K562 (cell line): Measurements from ENCODE around the gene ZNF584. TPM values are rescaled to one million over a fixed set of nuclear protein-coding genes. Genes with fewer than 3 reads are reported as not detected.

Experiments
- ARHGAP35 ChIP-seq: fragments of 450-650 bp; IDR thresholded peaks from 2 replicates; pipeline ENCODE4 v1.6.1; 2018; ENCODE audit not compliant: partially characterized antibody
- CBX8 ChIP-seq: fragments of 200-600 bp; sonication (generic); IDR thresholded peaks from 2 replicates; pipeline ENCODE4 v1.6.1; 2012; ENCODE audit warnings: borderline replicate concordance, mixed run types, low read depth, mild to moderate bottlenecking, moderate library complexity, mixed read lengths, low read length, control low read depth, inconsistent platforms; ENCODE audit not compliant: poor library complexity, severe bottlenecking; ENCODE audit errors: extremely low read depth
- CSDE1 ChIP-seq, 2 experiments: fragments of 450-650 bp; IDR thresholded peaks; 2 replicates each; pipeline ENCODE4 v1.6.1; 2016; ENCODE audit warnings: mild to moderate bottlenecking in 1 of 2
- EWSR1 ChIP-seq: fragments of 450-650 bp; IDR thresholded peaks from 2 replicates; pipeline ENCODE4 v1.6.1; 2018; ENCODE audit warnings: borderline replicate concordance, mild to moderate bottlenecking, low read depth, moderate library complexity; ENCODE audit not compliant: partially characterized antibody
- EZH2 ChIP-seq: IDR thresholded peaks from 2 replicates; pipeline ENCODE4 v1.6.1; 2012; ENCODE audit warnings: low read depth, mild to moderate bottlenecking, inconsistent platforms, low read length, borderline replicate concordance
- FOXK1 ChIP-seq: sonication (generic); formaldehyde crosslinking; IDR thresholded peaks from 2 replicates; pipeline ENCODE4 v1.8.0; 2022; ENCODE audit warnings: missing genetic modification reagents, mild to moderate bottlenecking, borderline replicate concordance
- HMGN3 ChIP-seq: IDR thresholded peaks from 2 replicates; pipeline ENCODE4 v1.6.1; 2011; ENCODE audit warnings: borderline replicate concordance, low read depth, mild to moderate bottlenecking, mixed read lengths, low read length; ENCODE audit not compliant: insufficient read length; ENCODE audit errors: extremely low read depth
- MLX ChIP-seq, 2 experiments: fragments of 450-650 bp in 1 of 2; sonication (generic) in 1 of 2; formaldehyde crosslinking; conservative IDR thresholded peaks; 2 replicates each; pipeline versions ENCODE4 v1.4.0 to v1.8.1; 2020 to 2022; ENCODE audit warnings: mild to moderate bottlenecking in 1 of 2, missing genetic modification reagents in 1 of 2
- MTA3 ChIP-seq: fragments of 450-650 bp; formaldehyde crosslinking; IDR thresholded peaks from 2 replicates; pipeline ENCODE4 v1.6.1; 2017; ENCODE audit warnings: mild to moderate bottlenecking, borderline replicate concordance
- NFIX ChIP-seq: fragments of 250-450 bp; sonication (Bioruptor Pico); IDR thresholded peaks from 2 replicates; pipeline ENCODE4 v1.4.0; 2020; ENCODE audit warnings: low read depth, mild to moderate bottlenecking, moderate library complexity
- NFXL1 ChIP-seq: fragments of 450-650 bp; formaldehyde crosslinking; IDR thresholded peaks from 2 replicates; pipeline ENCODE4 v1.4.0; 2021; ENCODE audit warnings: mild to moderate bottlenecking
- PHF21A ChIP-seq: fragments of 450-650 bp; IDR thresholded peaks from 2 replicates; pipeline ENCODE4 v1.6.1; 2017; ENCODE audit warnings: low read depth, borderline replicate concordance
- PHTF2 ChIP-seq: fragments of 250-450 bp; sonication (Bioruptor Pico); IDR thresholded peaks from 2 replicates; pipeline ENCODE4 v1.5.0; 2021; ENCODE audit warnings: mild to moderate bottlenecking
- POLR2G ChIP-seq: fragments of 200-400 bp; formaldehyde crosslinking; IDR thresholded peaks from 2 replicates; pipeline ENCODE4 v1.6.1; 2017; ENCODE audit warnings: low read depth, mild to moderate bottlenecking, antibody characterized with exemption, low read length, moderate library complexity
- PTRF ChIP-seq: fragments of 450-650 bp; IDR thresholded peaks from 2 replicates; pipeline ENCODE4 v1.6.1; 2016; ENCODE audit warnings: mild to moderate bottlenecking, missing genetic modification characterization, missing compliant biosample characterization
- RBM14 ChIP-seq: fragments of 200-400 bp; formaldehyde crosslinking; IDR thresholded peaks from 2 replicates; pipeline ENCODE4 v1.6.1; 2018; ENCODE audit warnings: low read depth, mild to moderate bottlenecking, low read length, moderate library complexity, borderline replicate concordance; ENCODE audit not compliant: insufficient read depth
- SAFB2 ChIP-seq: fragments of 200-400 bp; formaldehyde crosslinking; IDR thresholded peaks from 2 replicates; pipeline ENCODE4 v1.6.1; 2018; ENCODE audit warnings: borderline replicate concordance, low read length, low read depth, moderate library complexity; ENCODE audit not compliant: severe bottlenecking
- SMARCA5 ChIP-seq: fragments of 450-650 bp; IDR thresholded peaks from 2 replicates; pipeline ENCODE4 v1.6.1; 2016
- SRF ChIP-seq, 2 experiments: fragments of 250-450, 450-650 bp in 1 of 2; sonication (Bioruptor Pico) in 1 of 2; sonication (generic) in 1 of 2; formaldehyde crosslinking; IDR thresholded peaks; 2 replicates each; pipeline versions ENCODE4 v1.5.0 to v1.5.1; 2020 to 2022; ENCODE audit warnings: mild to moderate bottlenecking in 1 of 2, missing genetic modification reagents in 1 of 2
- YBX1 ChIP-seq: fragments of 450-650 bp; IDR thresholded peaks from 2 replicates; pipeline ENCODE4 v1.7.1; 2016; ENCODE audit warnings: mild to moderate bottlenecking
- YY1 ChIP-seq, 3 experiments: IDR thresholded peaks; 2 replicates each; pipeline ENCODE4 v1.6.1; 2011; ENCODE audit warnings: low read length in 2 of 3, mild to moderate bottlenecking in 2 of 3, moderate library complexity in 2 of 3, borderline replicate concordance in 1 of 3, control low read depth in 1 of 3, low read depth in 1 of 3; ENCODE audit not compliant: insufficient read depth in 3 of 3, insufficient replicate concordance in 2 of 3, control insufficient read depth in 1 of 3, insufficient read length in 1 of 3; ENCODE audit errors: extremely low read depth in 1 of 3
- ZNF449 ChIP-seq: fragments of 250-450 bp; sonication (Bioruptor Pico); IDR thresholded peaks from 2 replicates; pipeline ENCODE4 v1.8.0; 2022; ENCODE audit warnings: moderate library complexity, mild to moderate bottlenecking, inconsistent platforms
- ZNF586 ChIP-seq: fragments of 450-650 bp; formaldehyde crosslinking; conservative IDR thresholded peaks from 2 replicates; pipeline ENCODE4 v1.4.0; 2020; ENCODE audit warnings: mild to moderate bottlenecking, moderate library complexity
- polyA plus RNA-seq, 8 experiments: library from polyadenylated mRNA; depleted of rRNA in 4 of 8; stranded (reverse) in 5 of 8; unstranded in 3 of 8; fragments of >200 nt; fragmentation: Nextera tagmentation in 2 of 8; fragmentation: Illumina TruSeq in 1 of 8; extraction: Ambion mirVana in 2 of 8; extraction: Trizol in 1 of 8; gene quantifications; 2 replicates each; pipeline versions ENCODE4 v1.2.1 to v1.2.3, GENCODE V29; 2011 to 2014; ENCODE audit warnings: inconsistent platforms in 1 of 8, missing spikeins in 1 of 8
- total RNA-seq, 7 experiments: library from RNA; depleted of rRNA in 6 of 7; stranded (reverse); fragments of >200 nt in 6 of 7; fragmentation: Illumina TruSeq in 2 of 7; extraction: Trizol in 2 of 7; gene quantifications; 2 replicates each; pipeline versions ENCODE4 v1.2.1 to v1.2.3, GENCODE V29; 2011 to 2021; ENCODE audit warnings: low replicate concordance in 1 of 7

The ZNF584 gene
- total and polyA plus RNA-seq, 9 of the 15 experiments (the other 6 are each of a cell fraction or from before 2014, with no cell fraction given) = 5.8 to 43.4 (median 24.6) TPM

GRCh38 chr19:58385891-58386575 is 22.4 kb upstream of the ZNF584 start (continued):
- TF ChIP-seq ZNF449 (CRISPR knock-in tag) (no peak), NFXL1 (no peak), CSDE1 (IDR thresholded peaks at IDR 0.05) (no peak), NFIX (no peak), POLR2G (no peak), EWSR1 (no peak), YBX1 (no peak), SRF (CRISPR knock-in tag; IDR thresholded peaks at IDR 0.05) (no peak), HMGN3 (no peak), SAFB2 (no peak), MLX (CRISPR knock-in tag; conservative IDR thresholded peaks at IDR 0.05) (0 out of 4 replicates have a peak, but pooled peaks have one; percentile 31 to 58), MTA3 (no peak), PHF21A (no peak), SMARCA5 (no peak), YY1 (IDR thresholded peaks at IDR 0.05; ENCODE audit: borderline replicate concordance in 1 of 3, control insufficient read depth in 1 of 3, extremely low read depth in 1 of 3, insufficient read depth in 3 of 3, insufficient read length in 1 of 3, insufficient replicate concordance in 2 of 3, low read depth in 1 of 3, low read length in 2 of 3) (no peak), FOXK1 (CRISPR knock-in tag) (no peak), EZH2 (no peak), ZNF586 (peak; percentile 21; the same call in 1 of the 2 replicates), CBX8 (no peak), RBM14 (no peak), ARHGAP35 (no peak), PTRF (no peak), PHTF2 (CRISPR knock-in tag) (no peak)
